ENCODE measurements around the gene ITPR1.

The ITPR1 gene

GRCh38 chr3:4665197-4665596 lies 172.0 kb downstream of the ITPR1 start:
- Histone ChIP-seq H3K36me3 (ENCODE audit: control insufficient read depth, insufficient read depth, low read length, severe bottlenecking) (peaks cover 11% of the 10 kb centered on the region), H3K9me3 (ENCODE audit: control insufficient read depth, low read length) (no peaks in the 10 kb centered on the region), H3K4me3 (ENCODE audit: low read length) (no peak overlapping the region), H3K27me3 (replicated peaks; ENCODE audit: control insufficient read depth, insufficient read depth, low read length) (no peaks in the 10 kb centered on the region), H3K4me1 (ENCODE audit: control insufficient read depth, insufficient read depth, low read length) (peaks cover 7% of the 10 kb centered on the region), H3K9ac (ENCODE audit: low read length) (no peak overlapping the region)
- DNase-seq (ENCODE audit: low read depth) = no peak

GRCh38 chr3:4666071-4666470 lies 172.9 kb downstream of the ITPR1 start:
- Histone ChIP-seq H3K36me3 (ENCODE audit: control insufficient read depth, insufficient read depth, low read length, severe bottlenecking) (peaks cover 15% of the 10 kb centered on the region), H3K4me1 (ENCODE audit: control insufficient read depth, insufficient read depth, low read length) (peaks cover 4% of the 10 kb centered on the region), H3K9ac (ENCODE audit: low read length) (no peak overlapping the region), H3K27me3 (replicated peaks; ENCODE audit: control insufficient read depth, insufficient read depth, low read length) (no peaks in the 10 kb centered on the region), H3K9me3 (ENCODE audit: control insufficient read depth, low read length) (no peaks in the 10 kb centered on the region), H3K4me3 (ENCODE audit: low read length) (no peak overlapping the region)
- no peak for DNase-seq (ENCODE audit: low read depth)

GRCh38 chr3:4670352-4670751 lies 177.2 kb downstream of the ITPR1 start:
- H3K36me3 ChIP-seq (ENCODE audit: control insufficient read depth, insufficient read depth, low read length, severe bottlenecking) = peaks cover 24% of the 10 kb centered on the region
- peaks cover 12% of the 10 kb centered on the region for H3K4me1 ChIP-seq (ENCODE audit: control insufficient read depth, insufficient read depth, low read length)
- H3K4me3 ChIP-seq (ENCODE audit: low read length) = no peak overlapping the region
- H3K9me3 ChIP-seq (ENCODE audit: control insufficient read depth, low read length) = no peaks in the 10 kb centered on the region
- DNase-seq (ENCODE audit: low read depth) = no peak
- H3K27me3 ChIP-seq (replicated peaks; ENCODE audit: control insufficient read depth, insufficient read depth, low read length) = no peaks in the 10 kb centered on the region
- H3K9ac ChIP-seq (ENCODE audit: low read length) = no peak overlapping the region

GRCh38 chr3:4672725-4673275 lies 179.7 kb downstream of the ITPR1 start:
- DNase-seq (ENCODE audit: low read depth) = no peak
- Histone ChIP-seq H3K36me3 (ENCODE audit: control insufficient read depth, insufficient read depth, low read length, severe bottlenecking) (peaks cover 20% of the 10 kb centered on the region), H3K9me3 (ENCODE audit: control insufficient read depth, low read length) (no peaks in the 10 kb centered on the region), H3K4me1 (ENCODE audit: control insufficient read depth, insufficient read depth, low read length) (peaks cover 12% of the 10 kb centered on the region), H3K9ac (ENCODE audit: low read length) (no peak overlapping the region), H3K27me3 (replicated peaks; ENCODE audit: control insufficient read depth, insufficient read depth, low read length) (no peaks in the 10 kb centered on the region), H3K4me3 (ENCODE audit: low read length) (no peak overlapping the region)

GRCh38 chr3:4674216-4674615 lies 181.1 kb downstream of the ITPR1 start:
- H3K9ac ChIP-seq (ENCODE audit: low read length) = no peak overlapping the region
- peaks cover 14% of the 10 kb centered on the region for H3K36me3 ChIP-seq (ENCODE audit: control insufficient read depth, insufficient read depth, low read length, severe bottlenecking)
- H3K4me1 ChIP-seq (ENCODE audit: control insufficient read depth, insufficient read depth, low read length) = peaks cover 12% of the 10 kb centered on the region
- no peaks in the 10 kb centered on the region for H3K27me3 ChIP-seq (replicated peaks; ENCODE audit: control insufficient read depth, insufficient read depth, low read length)
- H3K9me3 ChIP-seq (ENCODE audit: control insufficient read depth, low read length) = no peaks in the 10 kb centered on the region
- no peak overlapping the region for H3K4me3 ChIP-seq (ENCODE audit: low read length)
- DNase-seq (ENCODE audit: low read depth) = peak; percentile 54

GRCh38 chr3:4675704-4676103 lies 182.6 kb downstream of the ITPR1 start:
- H3K4me3 ChIP-seq (ENCODE audit: low read length) = no peak overlapping the region
- no peaks in the 10 kb centered on the region for H3K9me3 ChIP-seq (ENCODE audit: control insufficient read depth, low read length)
- H3K9ac ChIP-seq (ENCODE audit: low read length) = no peak overlapping the region
- H3K27me3 ChIP-seq (replicated peaks; ENCODE audit: control insufficient read depth, insufficient read depth, low read length) = no peaks in the 10 kb centered on the region
- H3K4me1 ChIP-seq (ENCODE audit: control insufficient read depth, insufficient read depth, low read length) = peaks cover 12% of the 10 kb centered on the region
- H3K36me3 ChIP-seq (ENCODE audit: control insufficient read depth, insufficient read depth, low read length, severe bottlenecking) = peaks cover 16% of the 10 kb centered on the region
- DNase-seq (ENCODE audit: low read depth) = no peak

- Histone ChIP-seq H3K4me1 (ENCODE audit: control insufficient read depth, insufficient read depth, low read length) (peaks cover 12% of the 10 kb centered on the region), H3K9ac (ENCODE audit: low read length) (no peak overlapping the region), H3K9me3 (ENCODE audit: control insufficient read depth, low read length) (no peaks in the 10 kb centered on the region), H3K4me3 (ENCODE audit: low read length) (no peak overlapping the region), H3K36me3 (ENCODE audit: control insufficient read depth, insufficient read depth, low read length, severe bottlenecking) (peaks cover 10% of the 10 kb centered on the region), H3K27me3 (replicated peaks; ENCODE audit: control insufficient read depth, insufficient read depth, low read length) (no peaks in the 10 kb centered on the region)
- DNase-seq (ENCODE audit: low read depth) = no peak
These were observed 185.2 kb downstream of the ITPR1 start for GRCh38 chr3:4678320-4678719.

GRCh38 chr3:4680227-4680691 lies 187.1 kb downstream of the ITPR1 start:
- DNase-seq (ENCODE audit: low read depth) = peak; percentile 63
- Histone ChIP-seq H3K4me3 (ENCODE audit: low read length) (no peak overlapping the region), H3K9ac (ENCODE audit: low read length) (no peak overlapping the region), H3K4me1 (ENCODE audit: control insufficient read depth, insufficient read depth, low read length) (no peaks in the 10 kb centered on the region), H3K27me3 (replicated peaks; ENCODE audit: control insufficient read depth, insufficient read depth, low read length) (no peaks in the 10 kb centered on the region), H3K9me3 (ENCODE audit: control insufficient read depth, low read length) (no peaks in the 10 kb centered on the region), H3K36me3 (ENCODE audit: control insufficient read depth, insufficient read depth, low read length, severe bottlenecking) (peaks cover 25% of the 10 kb centered on the region)

GRCh38 chr3:4680871-4681300 lies 187.7 kb downstream of the ITPR1 start:
- no peaks in the 10 kb centered on the region for H3K27me3 ChIP-seq (replicated peaks; ENCODE audit: control insufficient read depth, insufficient read depth, low read length)
- no peak for DNase-seq (ENCODE audit: low read depth)
- H3K4me3 ChIP-seq (ENCODE audit: low read length) = no peak overlapping the region
- H3K36me3 ChIP-seq (ENCODE audit: control insufficient read depth, insufficient read depth, low read length, severe bottlenecking) = peaks cover 26% of the 10 kb centered on the region
- no peaks in the 10 kb centered on the region for H3K4me1 ChIP-seq (ENCODE audit: control insufficient read depth, insufficient read depth, low read length)
- no peaks in the 10 kb centered on the region for H3K9me3 ChIP-seq (ENCODE audit: control insufficient read depth, low read length)
- H3K9ac ChIP-seq (ENCODE audit: low read length) = no peak overlapping the region

GRCh38 chr3:4681301-4681700 lies 188.2 kb downstream of the ITPR1 start:
- Histone ChIP-seq H3K4me3 (ENCODE audit: low read length) (no peak overlapping the region), H3K4me1 (ENCODE audit: control insufficient read depth, insufficient read depth, low read length) (no peaks in the 10 kb centered on the region), H3K9me3 (ENCODE audit: control insufficient read depth, low read length) (no peaks in the 10 kb centered on the region), H3K9ac (ENCODE audit: low read length) (no peak overlapping the region), H3K27me3 (replicated peaks; ENCODE audit: control insufficient read depth, insufficient read depth, low read length) (no peaks in the 10 kb centered on the region), H3K36me3 (ENCODE audit: control insufficient read depth, insufficient read depth, low read length, severe bottlenecking) (peaks cover 26% of the 10 kb centered on the region)
- DNase-seq (ENCODE audit: low read depth) = no peak

GRCh38 chr3:4684117-4684516 lies 191.0 kb downstream of the ITPR1 start:
- no peak overlapping the region for H3K9ac ChIP-seq (ENCODE audit: low read length)
- H3K4me1 ChIP-seq (ENCODE audit: control insufficient read depth, insufficient read depth, low read length) = peaks cover 4% of the 10 kb centered on the region
- H3K4me3 ChIP-seq (ENCODE audit: low read length) = no peak overlapping the region
- DNase-seq (ENCODE audit: low read depth) = no peak
- peaks cover 26% of the 10 kb centered on the region for H3K36me3 ChIP-seq (ENCODE audit: control insufficient read depth, insufficient read depth, low read length, severe bottlenecking)
- no peaks in the 10 kb centered on the region for H3K9me3 ChIP-seq (ENCODE audit: control insufficient read depth, low read length)
- no peaks in the 10 kb centered on the region for H3K27me3 ChIP-seq (replicated peaks; ENCODE audit: control insufficient read depth, insufficient read depth, low read length)

GRCh38 chr3:4684976-4685375 lies 191.8 kb downstream of the ITPR1 start:
- Histone ChIP-seq H3K27me3 (replicated peaks; ENCODE audit: control insufficient read depth, insufficient read depth, low read length) (no peaks in the 10 kb centered on the region), H3K4me3 (ENCODE audit: low read length) (no peak overlapping the region), H3K9ac (ENCODE audit: low read length) (no peak overlapping the region), H3K36me3 (ENCODE audit: control insufficient read depth, insufficient read depth, low read length, severe bottlenecking) (peaks cover 27% of the 10 kb centered on the region), H3K4me1 (ENCODE audit: control insufficient read depth, insufficient read depth, low read length) (peaks cover 4% of the 10 kb centered on the region), H3K9me3 (ENCODE audit: control insufficient read depth, low read length) (peaks cover 4% of the 10 kb centered on the region)
- DNase-seq (ENCODE audit: low read depth) = no peak

Measured in adipocyte (in vitro differentiated cells).